ENCODE data around the gene ZNF221. TPM values are rescaled to one million over a fixed set of nuclear protein-coding genes. Genes with fewer than 3 reads are reported as not detected.

Gene ZNF221
- 0.58 and 0.64 TPM in 2 replicates for total RNA-seq

- DNase-seq: peak; percentile 87
- peaks cover 52% of the 10 kb centered on the region for H3K9me3 Mint-ChIP-seq
- intact Hi-C loops (cut with micrococcal nuclease): loop anchor here (1.0 kb wide), 3 partner anchors 16 to 124 kb away; partner anchors contain the start of genes ZNF155, ZNF283 and ZNF45
- peak within 1 kb of the TSS; percentile 80 for H3K27ac Mint-ChIP-seq
- H3K27me3 Mint-ChIP-seq: peaks cover 3% of the 10 kb centered on the region
- H3K4me3 Mint-ChIP-seq: peak within 1 kb of the TSS; percentile 96
- peaks cover 7% of the 10 kb centered on the region for H3K36me3 Mint-ChIP-seq (ENCODE audit: low read depth)
- peaks cover 8% of the 10 kb centered on the region for H3K4me1 Mint-ChIP-seq
These were observed at the start of gene ZNF221 for GRCh38 chr19:43950834-43951645. TSS of gene ZNF221 (plus strand) at chr19:43951228. CDS start at chr19:43962727, 11,499 bp downstream.

GRCh38 chr19:43901395-43902390, 49.3 kb upstream of the ZNF221 start:
- H3K9me3 Mint-ChIP-seq: peaks cover 47% of the 10 kb centered on the region
- H3K4me1 Mint-ChIP-seq: peaks cover 11% of the 10 kb centered on the region
- H3K27me3 Mint-ChIP-seq: no peaks in the 10 kb centered on the region
- peak; percentile 89 for DNase-seq
- peak overlapping the region; percentile 94 for H3K4me3 Mint-ChIP-seq
- intact Hi-C loops (cut with micrococcal nuclease): loop anchor here (1.0 kb wide), 1 partner anchor 34 kb away; the partner anchor contains the start of gene ZNF45
- peaks cover 16% of the 10 kb centered on the region for H3K36me3 Mint-ChIP-seq (ENCODE audit: low read depth)
- H3K27ac Mint-ChIP-seq: peak overlapping the region; percentile 73

GRCh38 chr19:43902399-43902798, 48.6 kb upstream of the ZNF221 start:
- H3K9me3 Mint-ChIP-seq: peaks cover 50% of the 10 kb centered on the region
- intact Hi-C loops (cut with micrococcal nuclease): no loop called here
- no peak overlapping the region for H3K27ac Mint-ChIP-seq
- H3K36me3 Mint-ChIP-seq (ENCODE audit: low read depth): peaks cover 16% of the 10 kb centered on the region
- DNase-seq: no peak
- no peaks in the 10 kb centered on the region for H3K27me3 Mint-ChIP-seq
- H3K4me1 Mint-ChIP-seq: peaks cover 11% of the 10 kb centered on the region
- H3K4me3 Mint-ChIP-seq: peak overlapping the region; percentile 94

GRCh38 chr19:43905897-43906296, 45.1 kb upstream of the ZNF221 start:
- no peak for DNase-seq
- Mint-ChIP-seq H3K36me3 (ENCODE audit: low read depth) (peaks cover 12% of the 10 kb centered on the region), H3K4me1 (peaks cover 9% of the 10 kb centered on the region), H3K27ac (no peak overlapping the region), H3K27me3 (no peaks in the 10 kb centered on the region), H3K9me3 (peaks cover 53% of the 10 kb centered on the region), H3K4me3 (no peak overlapping the region)
- intact Hi-C loops (cut with micrococcal nuclease): no loop called here

- Mint-ChIP-seq H3K27me3 (no peaks in the 10 kb centered on the region), H3K4me1 (peaks cover 3% of the 10 kb centered on the region), H3K4me3 (no peak overlapping the region), H3K36me3 (ENCODE audit: low read depth) (peaks cover 9% of the 10 kb centered on the region), H3K27ac (no peak overlapping the region), H3K9me3 (peaks cover 45% of the 10 kb centered on the region)
- intact Hi-C loops (cut with micrococcal nuclease): no loop called here
- DNase-seq: no peak
These were observed 44.3 kb upstream of the ZNF221 start for GRCh38 chr19:43906774-43907173.

GRCh38 chr19:43908659-43909058, 42.4 kb upstream of the ZNF221 start:
- DNase-seq: no peak
- Mint-ChIP-seq H3K36me3 (ENCODE audit: low read depth) (peaks cover 19% of the 10 kb centered on the region), H3K27ac (no peak overlapping the region), H3K4me3 (no peak overlapping the region), H3K4me1 (no peaks in the 10 kb centered on the region), H3K9me3 (peaks cover 47% of the 10 kb centered on the region), H3K27me3 (no peaks in the 10 kb centered on the region)
- intact Hi-C loops (cut with micrococcal nuclease): no loop called here

- no peaks in the 10 kb centered on the region for H3K4me1 Mint-ChIP-seq
- peaks cover 50% of the 10 kb centered on the region for H3K9me3 Mint-ChIP-seq
- H3K27me3 Mint-ChIP-seq: no peaks in the 10 kb centered on the region
- no peak overlapping the region for H3K27ac Mint-ChIP-seq
- intact Hi-C loops (cut with micrococcal nuclease): no loop called here
- DNase-seq: no peak
- H3K4me3 Mint-ChIP-seq: no peak overlapping the region
- H3K36me3 Mint-ChIP-seq (ENCODE audit: low read depth): peaks cover 41% of the 10 kb centered on the region
These were observed 40.1 kb upstream of the ZNF221 start for GRCh38 chr19:43910884-43911283.

GRCh38 chr19:43913383-43913782, 37.6 kb upstream of the ZNF221 start:
- Mint-ChIP-seq H3K27ac (no peak overlapping the region), H3K9me3 (peaks cover 53% of the 10 kb centered on the region), H3K27me3 (no peaks in the 10 kb centered on the region), H3K4me3 (no peak overlapping the region), H3K4me1 (no peaks in the 10 kb centered on the region), H3K36me3 (ENCODE audit: low read depth) (peaks cover 65% of the 10 kb centered on the region)
- no peak for DNase-seq
- intact Hi-C loops (cut with micrococcal nuclease): no loop called here

- DNase-seq: no peak
- H3K4me1 Mint-ChIP-seq: no peaks in the 10 kb centered on the region
- H3K9me3 Mint-ChIP-seq: peaks cover 58% of the 10 kb centered on the region
- H3K27ac Mint-ChIP-seq: no peak overlapping the region
- no peak overlapping the region for H3K4me3 Mint-ChIP-seq
- intact Hi-C loops (cut with micrococcal nuclease): no loop called here
- H3K27me3 Mint-ChIP-seq: no peaks in the 10 kb centered on the region
- peaks cover 72% of the 10 kb centered on the region for H3K36me3 Mint-ChIP-seq (ENCODE audit: low read depth)
These were observed 37.0 kb upstream of the ZNF221 start for GRCh38 chr19:43914051-43914450.

GRCh38 chr19:43923875-43924274, 27.2 kb upstream of the ZNF221 start:
- Mint-ChIP-seq H3K27me3 (no peaks in the 10 kb centered on the region), H3K36me3 (ENCODE audit: low read depth) (peaks cover 91% of the 10 kb centered on the region), H3K4me1 (no peaks in the 10 kb centered on the region), H3K27ac (no peak overlapping the region), H3K4me3 (no peak overlapping the region), H3K9me3 (peaks cover 43% of the 10 kb centered on the region)
- DNase-seq: no peak
- intact Hi-C loops (cut with micrococcal nuclease): no loop called here

- Mint-ChIP-seq H3K36me3 (ENCODE audit: low read depth) (peaks cover 88% of the 10 kb centered on the region), H3K27me3 (no peaks in the 10 kb centered on the region), H3K27ac (no peak overlapping the region), H3K9me3 (peaks cover 38% of the 10 kb centered on the region), H3K4me3 (no peak overlapping the region), H3K4me1 (peaks cover 2% of the 10 kb centered on the region)
- no peak for DNase-seq
- intact Hi-C loops (cut with micrococcal nuclease): no loop called here
These were observed 22.2 kb upstream of the ZNF221 start for GRCh38 chr19:43928820-43929219.

GRCh38 chr19:43934055-43934984, 16.7 kb upstream of the ZNF221 start:
- Mint-ChIP-seq H3K27me3 (no peaks in the 10 kb centered on the region), H3K36me3 (ENCODE audit: low read depth) (peaks cover 41% of the 10 kb centered on the region), H3K27ac (peak overlapping the region; percentile 94), H3K9me3 (peaks cover 39% of the 10 kb centered on the region), H3K4me3 (peak overlapping the region; percentile 92), H3K4me1 (peaks cover 10% of the 10 kb centered on the region)
- DNase-seq: no peak
- intact Hi-C loops (cut with micrococcal nuclease): loop anchor here (2.0 to 10.0 kb wide), 2 partner anchors 68 to 110 kb away; partner anchors contain the start of genes ZNF230 and ZNF283
